Measurements from ENCODE around the gene ANO7. TPM values are rescaled to one million over a fixed set of nuclear protein-coding genes. Genes with fewer than 3 reads are reported as not detected.

The ANO7 gene
- total RNA-seq, 1 experiment from 2014 or later, result 0.84 TPM

DNA sequence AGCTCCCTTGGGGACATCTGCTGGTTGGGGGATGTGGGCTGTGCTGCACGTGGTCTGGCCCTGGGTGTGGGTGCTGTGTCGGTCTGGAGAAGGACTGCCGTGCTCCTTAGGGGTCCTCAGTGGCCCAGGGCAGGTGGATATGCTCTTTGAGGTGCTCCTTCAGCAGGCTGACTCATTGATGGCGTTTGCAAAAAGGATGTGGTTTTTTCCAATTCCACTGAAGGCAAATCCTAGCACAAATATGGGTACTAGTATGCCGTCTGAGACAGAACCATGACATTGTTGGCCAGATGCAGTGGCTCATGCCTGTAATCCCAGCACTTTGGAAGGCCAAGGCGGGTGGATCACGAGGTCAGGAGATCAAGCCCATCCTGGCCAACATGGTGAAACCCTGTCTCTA is 34.9 kb upstream of the ANO7 start:
- TF ChIP-seq, protein P1, sequence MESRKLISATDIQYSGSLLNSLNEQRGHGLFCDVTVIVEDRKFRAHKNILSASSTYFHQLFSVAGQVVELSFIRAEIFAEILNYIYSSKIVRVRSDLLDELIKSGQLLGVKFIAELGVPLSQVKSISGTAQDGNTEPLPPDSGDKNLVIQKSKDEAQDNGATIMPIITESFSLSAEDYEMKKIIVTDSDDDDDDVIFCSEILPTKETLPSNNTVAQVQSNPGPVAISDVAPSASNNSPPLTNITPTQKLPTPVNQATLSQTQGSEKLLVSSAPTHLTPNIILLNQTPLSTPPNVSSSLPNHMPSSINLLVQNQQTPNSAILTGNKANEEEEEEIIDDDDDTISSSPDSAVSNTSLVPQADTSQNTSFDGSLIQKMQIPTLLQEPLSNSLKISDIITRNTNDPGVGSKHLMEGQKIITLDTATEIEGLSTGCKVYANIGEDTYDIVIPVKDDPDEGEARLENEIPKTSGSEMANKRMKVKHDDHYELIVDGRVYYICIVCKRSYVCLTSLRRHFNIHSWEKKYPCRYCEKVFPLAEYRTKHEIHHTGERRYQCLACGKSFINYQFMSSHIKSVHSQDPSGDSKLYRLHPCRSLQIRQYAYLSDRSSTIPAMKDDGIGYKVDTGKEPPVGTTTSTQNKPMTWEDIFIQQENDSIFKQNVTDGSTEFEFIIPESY (IDR thresholded peaks at IDR 0.05; ENCODE audit: extremely low read depth, insufficient replicate concordance, low read length), result no peak
- TF ChIP-seq JUND (IDR thresholded peaks at IDR 0.05), result no peak
- no peak for TF ChIP-seq ELF1 (IDR thresholded peaks at IDR 0.05; ENCODE audit: borderline replicate concordance, low read depth)
- no peak for TF ChIP-seq YY1 (IDR thresholded peaks at IDR 0.05; ENCODE audit: extremely low read depth, insufficient replicate concordance, low read depth, low read length)
- TF ChIP-seq RAD21 (IDR thresholded peaks at IDR 0.05; ENCODE audit: low read depth), result no peak
- TF ChIP-seq POLR2A (IDR thresholded peaks at IDR 0.05; ENCODE audit: borderline replicate concordance, extremely low read depth, insufficient read depth, insufficient read length), result no peak
- TF ChIP-seq EZH2phosphoT487 (IDR thresholded peaks at IDR 0.05; ENCODE audit: borderline replicate concordance), result no peak
- TF ChIP-seq EZH2 (IDR thresholded peaks at IDR 0.05), result no peak
- TF ChIP-seq FOSL1 (IDR thresholded peaks at IDR 0.05; ENCODE audit: low read depth), result no peak
- TF ChIP-seq SIN3A (IDR thresholded peaks at IDR 0.05; ENCODE audit: low read depth), result no peak
- no peak for TF ChIP-seq SRF (IDR thresholded peaks at IDR 0.05; ENCODE audit: low read depth)

More for the DNA sequence above, 34.9 kb upstream of the ANO7 start:
- peaks cover 6 to 13% of the 10 kb centered on the region in 2 experiments; a peak in 2 of 4 replicates for H3K4me1 ChIP-seq (ENCODE audit: control insufficient read depth in 1 of 2, insufficient read depth in 2 of 2, low read length in 2 of 2)
- no peak overlapping the region for H3K27ac ChIP-seq (ENCODE audit: low read depth, low read length)
- no peak overlapping the region for H3K4me3 ChIP-seq (replicated peaks in 1 of 2; ENCODE audit: low read depth in 1 of 2, low read length in 2 of 2)
- ChIA-PET CTCF (no interaction called here), POLR2A (no interaction called here), RAD21 (ENCODE audit: low non-redundant PET in 1 of 2, low total read pairs in 2 of 2, uncharacterized antibody in 2 of 2, unreplicated experiment in 2 of 2) (no interaction called here)
- intact Hi-C loops (cut with micrococcal nuclease), result no loop called here
- ATAC-seq (no peak), DNase-seq (ENCODE audit: low read depth, low spot score) (no peak)
- no peaks in the 10 kb centered on the region for H3K27me3 ChIP-seq (ENCODE audit: insufficient read depth, low read length)
- no peaks in the 10 kb centered on the region for H3K9me2 ChIP-seq (ENCODE audit: insufficient read depth)
- H3K9me3 ChIP-seq (ENCODE audit: control insufficient read depth in 1 of 2, insufficient read depth in 1 of 2, low read depth in 1 of 2, low read length in 2 of 2), result no peaks in the 10 kb centered on the region
- H3K36me3 ChIP-seq (ENCODE audit: control insufficient read depth in 1 of 2, insufficient read depth in 2 of 2, low read length in 2 of 2), result peaks cover 0 to 2% of the 10 kb centered on the region in 2 experiments; a peak in 2 of 4 replicates
- H3K4me2 ChIP-seq (ENCODE audit: low read length), result no peak overlapping the region
- H3K9ac ChIP-seq (ENCODE audit: low read length), result no peak overlapping the region
- H2AFZ ChIP-seq (ENCODE audit: low read depth, low read length, poor library complexity, severe bottlenecking), result no peak overlapping the region
- H4K20me1 ChIP-seq (ENCODE audit: insufficient read depth), result no peaks in the 10 kb centered on the region
- H3K79me2 ChIP-seq (ENCODE audit: insufficient read depth, low read length), result peaks cover 8% of the 10 kb centered on the region; the same call in 1 of the 2 replicates
- no TSS peak for BruUV-seq (replicated peaks)
